ENCODE data around the gene CNTNAP5.

CNTNAP5 gene

GRCh38 chr2:124530203-124530602 is 505.1 kb downstream of the CNTNAP5 start:
- no peak overlapping the region for H3K4me3 ChIP-seq (ENCODE audit: low read depth, low read length)

GRCh38 chr2:124533226-124533954 is 508.3 kb downstream of the CNTNAP5 start:
- no peak for TF ChIP-seq MYC (IDR thresholded peaks at IDR 0.05; ENCODE audit: low read depth, low read length)
- no peak for TF ChIP-seq CTCF (IDR thresholded peaks at IDR 0.05; ENCODE audit: low read depth, low read length)
- TF ChIP-seq POLR2A (IDR thresholded peaks at IDR 0.05; ENCODE audit: extremely low read depth, insufficient read length): no peak
- no peak for TF ChIP-seq MAX (IDR thresholded peaks at IDR 0.05; ENCODE audit: low read depth, low read length)
- no peak for DNase-seq (ENCODE audit: low read depth)
- H3K4me3 ChIP-seq (ENCODE audit: low read depth, low read length): no peak overlapping the region

More at GRCh38 chr2:124530203-124530602, 505.1 kb downstream of the CNTNAP5 start:
- TF ChIP-seq MYC (IDR thresholded peaks at IDR 0.05; ENCODE audit: low read depth, low read length) (no peak), MAX (IDR thresholded peaks at IDR 0.05; ENCODE audit: low read depth, low read length) (no peak), CTCF (IDR thresholded peaks at IDR 0.05; ENCODE audit: low read depth, low read length) (no peak), POLR2A (IDR thresholded peaks at IDR 0.05; ENCODE audit: extremely low read depth, insufficient read length) (no peak)
- DNase-seq (ENCODE audit: low read depth): peak; percentile 8

GRCh38 chr2:124534028-124534427 is 508.9 kb downstream of the CNTNAP5 start:
- DNase-seq (ENCODE audit: low read depth): no peak
- H3K4me3 ChIP-seq (ENCODE audit: low read depth, low read length): no peak overlapping the region
- TF ChIP-seq POLR2A (IDR thresholded peaks at IDR 0.05; ENCODE audit: extremely low read depth, insufficient read length) (no peak), MAX (IDR thresholded peaks at IDR 0.05; ENCODE audit: low read depth, low read length) (no peak), MYC (IDR thresholded peaks at IDR 0.05; ENCODE audit: low read depth, low read length) (no peak), CTCF (IDR thresholded peaks at IDR 0.05; ENCODE audit: low read depth, low read length) (no peak)

GRCh38 chr2:124535816-124536215 is 510.7 kb downstream of the CNTNAP5 start:
- DNase-seq (ENCODE audit: low read depth): no peak
- no peak overlapping the region for H3K4me3 ChIP-seq (ENCODE audit: low read depth, low read length)
- TF ChIP-seq POLR2A (IDR thresholded peaks at IDR 0.05; ENCODE audit: extremely low read depth, insufficient read length) (no peak), CTCF (IDR thresholded peaks at IDR 0.05; ENCODE audit: low read depth, low read length) (no peak), MYC (IDR thresholded peaks at IDR 0.05; ENCODE audit: low read depth, low read length) (no peak), MAX (IDR thresholded peaks at IDR 0.05; ENCODE audit: low read depth, low read length) (no peak)

GRCh38 chr2:124536591-124536990 is 511.5 kb downstream of the CNTNAP5 start:
- H3K4me3 ChIP-seq (ENCODE audit: low read depth, low read length): no peak overlapping the region
- no peak for TF ChIP-seq MYC (IDR thresholded peaks at IDR 0.05; ENCODE audit: low read depth, low read length)
- no peak for TF ChIP-seq POLR2A (IDR thresholded peaks at IDR 0.05; ENCODE audit: extremely low read depth, insufficient read length)
- no peak for TF ChIP-seq MAX (IDR thresholded peaks at IDR 0.05; ENCODE audit: low read depth, low read length)
- no peak for TF ChIP-seq CTCF (IDR thresholded peaks at IDR 0.05; ENCODE audit: low read depth, low read length)
- no peak for DNase-seq (ENCODE audit: low read depth)
